Measurements from ENCODE around the gene SORCS2. TPM values are rescaled to one million over a fixed set of nuclear protein-coding genes. Genes with fewer than 3 reads are reported as not detected.

The SORCS2 gene
- total RNA-seq, 1 experiment from 2014 or later, result not detected

- Mint-ChIP-seq H3K4me3 (ENCODE audit: low read depth, unreplicated experiment) (no peak overlapping the region), H3K9me3 (ENCODE audit: low read depth, unreplicated experiment) (no peaks in the 10 kb centered on the region), H3K27ac (ENCODE audit: unreplicated experiment) (no peak overlapping the region), H3K27me3 (ENCODE audit: unreplicated experiment) (peaks cover 99% of the 10 kb centered on the region), H3K36me3 (ENCODE audit: insufficient read depth, unreplicated experiment) (no peaks in the 10 kb centered on the region), H3K4me1 (ENCODE audit: low read depth, unreplicated experiment) (no peaks in the 10 kb centered on the region)
- TF ChIP-seq CTCF (IDR thresholded peaks at IDR 0.05; ENCODE audit: unreplicated experiment), result no peak
- CTCF ChIA-PET, result no interaction called here
- DNase-seq, result no peak
- BruUV-seq (replicated peaks), result no TSS peak
- intact Hi-C loops (cut with micrococcal nuclease; ENCODE audit: unreplicated experiment), result no loop called here
Measured at GRCh38 chr4:7306021-7306965, 114.0 kb downstream of the SORCS2 start.

- H3K4me3 Mint-ChIP-seq (ENCODE audit: low read depth, unreplicated experiment), result no peak overlapping the region
- H3K27me3 Mint-ChIP-seq (ENCODE audit: unreplicated experiment), result peaks cover 99% of the 10 kb centered on the region
- CTCF ChIA-PET, result no interaction called here
- intact Hi-C loops (cut with micrococcal nuclease; ENCODE audit: unreplicated experiment), result no loop called here
- no peaks in the 10 kb centered on the region for H3K36me3 Mint-ChIP-seq (ENCODE audit: insufficient read depth, unreplicated experiment)
- DNase-seq, result no peak
- no TSS peak for BruUV-seq (replicated peaks)
- no peak overlapping the region for H3K27ac Mint-ChIP-seq (ENCODE audit: unreplicated experiment)
- no peaks in the 10 kb centered on the region for H3K9me3 Mint-ChIP-seq (ENCODE audit: low read depth, unreplicated experiment)
- no peak for TF ChIP-seq CTCF (IDR thresholded peaks at IDR 0.05; ENCODE audit: unreplicated experiment)
- H3K4me1 Mint-ChIP-seq (ENCODE audit: low read depth, unreplicated experiment), result no peaks in the 10 kb centered on the region
Measured at GRCh38 chr4:7306986-7307385, 114.6 kb downstream of the SORCS2 start.

- Mint-ChIP-seq H3K27ac (ENCODE audit: unreplicated experiment) (no peak overlapping the region), H3K4me3 (ENCODE audit: low read depth, unreplicated experiment) (no peak overlapping the region), H3K4me1 (ENCODE audit: low read depth, unreplicated experiment) (no peaks in the 10 kb centered on the region), H3K27me3 (ENCODE audit: unreplicated experiment) (peaks cover 99% of the 10 kb centered on the region), H3K36me3 (ENCODE audit: insufficient read depth, unreplicated experiment) (no peaks in the 10 kb centered on the region), H3K9me3 (ENCODE audit: low read depth, unreplicated experiment) (no peaks in the 10 kb centered on the region)
- TF ChIP-seq CTCF (IDR thresholded peaks at IDR 0.05; ENCODE audit: unreplicated experiment), result no peak
- CTCF ChIA-PET, result no interaction called here
- DNase-seq, result no peak
- intact Hi-C loops (cut with micrococcal nuclease; ENCODE audit: unreplicated experiment), result no loop called here
- no TSS peak for BruUV-seq (replicated peaks)
Measured at GRCh38 chr4:7307394-7308099, 115.2 kb downstream of the SORCS2 start.

DNA sequence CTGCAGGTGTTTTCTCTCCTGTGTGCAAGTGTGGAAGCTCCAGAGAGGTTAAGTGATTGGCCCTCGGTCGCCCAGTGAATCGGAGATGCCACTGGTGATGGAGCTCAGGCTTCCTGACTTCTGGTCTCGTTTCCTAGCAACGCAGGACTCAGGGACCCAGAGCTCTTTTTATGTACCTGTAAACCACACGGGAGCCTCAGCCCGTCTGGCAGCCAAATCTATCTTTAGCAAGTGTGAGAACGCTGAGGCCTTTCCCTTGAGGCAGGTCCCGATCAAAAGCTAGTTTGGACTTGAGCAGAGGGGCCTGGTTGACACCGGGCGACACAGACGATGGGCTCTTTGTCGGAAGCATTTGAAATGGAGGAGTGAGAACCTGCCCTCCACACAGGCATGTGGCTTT, 116.8 kb downstream of the SORCS2 start:
- H3K4me3 Mint-ChIP-seq (ENCODE audit: low read depth, unreplicated experiment), result no peak overlapping the region
- peaks cover 99% of the 10 kb centered on the region for H3K27me3 Mint-ChIP-seq (ENCODE audit: unreplicated experiment)
- H3K4me1 Mint-ChIP-seq (ENCODE audit: low read depth, unreplicated experiment), result no peaks in the 10 kb centered on the region
- H3K9me3 Mint-ChIP-seq (ENCODE audit: low read depth, unreplicated experiment), result no peaks in the 10 kb centered on the region
- TF ChIP-seq CTCF (IDR thresholded peaks at IDR 0.05; ENCODE audit: unreplicated experiment), result no peak
- CTCF ChIA-PET, result no interaction called here
- H3K27ac Mint-ChIP-seq (ENCODE audit: unreplicated experiment), result no peak overlapping the region
- intact Hi-C loops (cut with micrococcal nuclease; ENCODE audit: unreplicated experiment), result no loop called here
- DNase-seq, result no peak
- H3K36me3 Mint-ChIP-seq (ENCODE audit: insufficient read depth, unreplicated experiment), result no peaks in the 10 kb centered on the region
- no TSS peak for BruUV-seq (replicated peaks)
